Neural cell (in vitro differentiated cells): ENCODE measurements around the gene BBS1. TPM values are rescaled to one million over a fixed set of nuclear protein-coding genes. Genes with fewer than 3 reads are reported as not detected.

Source experiments
- H2AFZ ChIP-seq: fragments of 200-600, 300-800 bp; sonication (generic), shearing (Covaris generic); 2 replicates; pipeline ENCODE4 v1.6.0; 2014; ENCODE audit warnings: low read depth, mild to moderate bottlenecking, antibody characterized with exemption, low read length, moderate library complexity
- H3F3A ChIP-seq: fragments of 200-600 bp; shearing (Covaris generic); 2 replicates; pipeline ENCODE4 v1.6.1; 2016; ENCODE audit warnings: mild to moderate bottlenecking, moderate library complexity, mixed read lengths, antibody characterized with exemption, low read length; ENCODE audit not compliant: insufficient read depth, poor library complexity, severe bottlenecking
- H3K27ac ChIP-seq: fragments of 200-600, 300-800 bp; sonication (generic), shearing (Covaris generic); 2 replicates; pipeline ENCODE4 v1.5.1; 2014; ENCODE audit warnings: mild to moderate bottlenecking, low read length, moderate library complexity
- H3K27me3 ChIP-seq: fragments of 300-800, 200-600 bp; sonication (generic), shearing (Covaris generic); 2 replicates; pipeline ENCODE4 v1.6.0; 2014; ENCODE audit warnings: mild to moderate bottlenecking, low read depth, low read length, moderate library complexity; ENCODE audit not compliant: insufficient read depth
- H3K36me3 ChIP-seq: fragments of 300-800, 200-600 bp; sonication (generic), shearing (Covaris generic); 2 replicates; pipeline ENCODE4 v1.5.1; 2014; ENCODE audit warnings: mild to moderate bottlenecking, antibody characterized with exemption, low read length, moderate library complexity; ENCODE audit not compliant: insufficient read depth
- H3K4me2 ChIP-seq: fragments of 300-800, 200-600 bp; sonication (generic), shearing (Covaris generic); 2 replicates; pipeline ENCODE4 v1.6.0; 2014; ENCODE audit warnings: mild to moderate bottlenecking, low read length
- H3K4me3 ChIP-seq: fragments of 300-800, 200-600 bp; sonication (generic), shearing (Covaris generic); 2 replicates; pipeline ENCODE4 v1.5.1; 2014; ENCODE audit warnings: mild to moderate bottlenecking, low read length, moderate library complexity
- H3K79me2 ChIP-seq: fragments of 200-600 bp; shearing (Covaris generic); replicated peaks from 2 replicates; pipeline ENCODE4 v1.6.0; 2014; ENCODE audit warnings: mild to moderate bottlenecking, low read length, moderate library complexity; ENCODE audit not compliant: insufficient read depth
- H3K9ac ChIP-seq: fragments of 300-800, 200-600 bp; sonication (generic), shearing (Covaris generic); 2 replicates; pipeline ENCODE4 v1.6.1; 2016; ENCODE audit warnings: mild to moderate bottlenecking, low read length, mixed read lengths
- H3K9me2 ChIP-seq: fragments of 200-600 bp; shearing (Covaris generic); 2 replicates; pipeline ENCODE4 v1.6.1; 2016; ENCODE audit warnings: mild to moderate bottlenecking, low read length, mixed read lengths; ENCODE audit not compliant: insufficient read depth
- H3K9me3 ChIP-seq: fragments of 200-600, 300-800 bp; sonication (generic), shearing (Covaris generic); 2 replicates; pipeline ENCODE4 v1.6.1; 2016; ENCODE audit warnings: mild to moderate bottlenecking, mixed run types, low read length, moderate library complexity, mixed read lengths
- H4K20me1 ChIP-seq: fragments of 200-600 bp; shearing (Covaris generic); 2 replicates; pipeline ENCODE4 v1.6.1; 2016; ENCODE audit warnings: mild to moderate bottlenecking, mixed run types; ENCODE audit not compliant: insufficient read depth
- CTCF ChIP-seq: fragments of 450-650 bp; IDR thresholded peaks from 2 replicates; pipeline ENCODE4 v1.5.1; 2014; ENCODE audit warnings: antibody characterized with exemption, mild to moderate bottlenecking, moderate library complexity; ENCODE audit not compliant: poor library complexity, severe bottlenecking
- EP300 ChIP-seq: fragments of 450-650 bp; conservative IDR thresholded peaks from 2 replicates; pipeline ENCODE4 v1.6.1; 2014; ENCODE audit warnings: antibody characterized with exemption, mild to moderate bottlenecking, moderate library complexity; ENCODE audit not compliant: poor library complexity, severe bottlenecking
- EZH2 ChIP-seq: fragments of 200-600, 300-800 bp; shearing (Covaris generic), sonication (generic); IDR thresholded peaks from 2 replicates; pipeline ENCODE4 v1.6.1; 2014; ENCODE audit warnings: antibody characterized with exemption, low read length, borderline replicate concordance, mild to moderate bottlenecking; ENCODE audit not compliant: insufficient read depth, poor library complexity, severe bottlenecking
- MXI1 ChIP-seq: fragments of 450-650 bp; conservative IDR thresholded peaks from 2 replicates; pipeline ENCODE4 v1.6.1; 2014; ENCODE audit warnings: antibody characterized with exemption, mild to moderate bottlenecking; ENCODE audit not compliant: poor library complexity, severe bottlenecking
- POLR2AphosphoS5 ChIP-seq: IDR thresholded peaks from 2 replicates; pipeline ENCODE4 v1.6.1; 2012
- RAD21 ChIP-seq: fragments of 450-650 bp; conservative IDR thresholded peaks from 2 replicates; pipeline ENCODE4 v1.6.1; 2014; ENCODE audit warnings: antibody characterized with exemption, mild to moderate bottlenecking, moderate library complexity
- REST ChIP-seq: IDR thresholded peaks from 2 replicates; pipeline ENCODE4 v1.6.1; 2012; ENCODE audit warnings: borderline replicate concordance
- SMC3 ChIP-seq: fragments of 450-650 bp; conservative IDR thresholded peaks from 2 replicates; pipeline ENCODE4 v1.6.1; 2014; ENCODE audit warnings: antibody characterized with exemption, mild to moderate bottlenecking, moderate library complexity; ENCODE audit not compliant: poor library complexity
- TAF1 ChIP-seq: IDR thresholded peaks from 2 replicates; pipeline ENCODE4 v1.6.1; 2012; ENCODE audit warnings: low read depth
- polyA plus RNA-seq: library from polyadenylated mRNA; depleted of rRNA; stranded (reverse); fragments of >200 nt; gene quantifications from 2 replicates; pipeline ENCODE4 v1.2.3, GENCODE V29; 2014

BBS1 gene
- polyA plus RNA-seq, 1 donor from 2014 or later: 69.5 TPM

- no peaks in the 10 kb centered on the region for H3K9me2 ChIP-seq
- no peaks in the 10 kb centered on the region for H3K79me2 ChIP-seq
- no peaks in the 10 kb centered on the region for H4K20me1 ChIP-seq
- H3K4me2 ChIP-seq: no peak overlapping the region
- H3K9me3 ChIP-seq: no peaks in the 10 kb centered on the region
- no peaks in the 10 kb centered on the region for H3F3A ChIP-seq
- no peak overlapping the region for H3K27ac ChIP-seq
- H3K36me3 ChIP-seq: no peaks in the 10 kb centered on the region
- H2AFZ ChIP-seq: no peak overlapping the region
- no peak overlapping the region for H3K9ac ChIP-seq
- no peak overlapping the region for H3K4me3 ChIP-seq
- peak; percentile 16 for TF ChIP-seq CTCF
- TF ChIP-seq EP300: no peak
- no peaks in the 10 kb centered on the region for H3K27me3 ChIP-seq
These were observed 19.0 kb upstream of the BBS1 start for GRCh38 chr11:66491315-66491935.

- Histone ChIP-seq H4K20me1 (no peaks in the 10 kb centered on the region), H3K27me3 (no peaks in the 10 kb centered on the region), H3K9me3 (no peaks in the 10 kb centered on the region), H3K9ac (no peak overlapping the region), H3K36me3 (no peaks in the 10 kb centered on the region), H2AFZ (no peak overlapping the region), H3K27ac (no peak overlapping the region), H3K79me2 (no peaks in the 10 kb centered on the region), H3K9me2 (no peaks in the 10 kb centered on the region), H3K4me2 (no peak overlapping the region), H3F3A (no peaks in the 10 kb centered on the region), H3K4me3 (no peak overlapping the region)
- TF ChIP-seq REST (no peak), MXI1 (no peak), EZH2 (no peak), EP300 (no peak), RAD21 (no peak), SMC3 (no peak), CTCF (no peak), POLR2AphosphoS5 (no peak), TAF1 (no peak)
These were observed 18.1 kb upstream of the BBS1 start for GRCh38 chr11:66492161-66492865.
